CD14-positive monocyte (primary cell): ENCODE results near the gene AASDH. TPM values are rescaled to one million over a fixed set of nuclear protein-coding genes. Genes with fewer than 3 reads are reported as not detected.

ENCODE experiments used
- DNase-seq, 3 donors: peaks; one replicate each; pipeline ENCODE4 v3.0.0-alpha.2; 2011 to 2022
- H2AFZ ChIP-seq: 2 replicates; pipeline ENCODE4 v1.6.0; 2012; ENCODE audit warnings: mild to moderate bottlenecking, low read depth, low read length, inconsistent platforms; ENCODE audit not compliant: insufficient read depth, poor library complexity, severe bottlenecking
- H3K27ac ChIP-seq, 2 donors: 1 replicate in 1 of 2; 2 replicates in 1 of 2; pipeline ENCODE4 v1.5.1; 2012 to 2013; ENCODE audit warnings: low read length in 2 of 2, control low read depth in 1 of 2, inconsistent platforms in 1 of 2, low read depth in 1 of 2, mild to moderate bottlenecking in 1 of 2
- H3K27me3 ChIP-seq, 2 donors: one replicate each; pipeline versions ENCODE4 v1.6.0 to v1.6.1; 2011 to 2013; ENCODE audit warnings: low read length in 2 of 2; ENCODE audit not compliant: control insufficient read depth in 2 of 2, insufficient read depth in 2 of 2
- H3K36me3 ChIP-seq, 2 donors: replicated peaks in 1 of 2; 1 replicate in 1 of 2; 2 replicates in 1 of 2; pipeline versions ENCODE4 v1.5.1 to v1.6.1; 2012 to 2013; ENCODE audit warnings: low read length in 2 of 2, control low read depth in 1 of 2, inconsistent platforms in 1 of 2, mild to moderate bottlenecking in 1 of 2; ENCODE audit not compliant: insufficient read depth in 2 of 2, control insufficient read depth in 1 of 2
- H3K4me1 ChIP-seq, 2 donors: 1 replicate in 1 of 2; 2 replicates in 1 of 2; pipeline versions ENCODE4 v1.5.1 to v1.6.1; 2012 to 2013; ENCODE audit warnings: low read length in 2 of 2, control low read depth in 1 of 2, inconsistent platforms in 1 of 2, mild to moderate bottlenecking in 1 of 2, moderate library complexity in 1 of 2; ENCODE audit not compliant: insufficient read depth in 2 of 2, control insufficient read depth in 1 of 2
- H3K4me2 ChIP-seq: replicated peaks from 2 replicates; pipeline ENCODE3; 2012; ENCODE audit warnings: low read length, moderate library complexity, mild to moderate bottlenecking; ENCODE audit not compliant: poor library complexity, severe bottlenecking; ENCODE audit errors: extremely low read depth
- H3K4me3 ChIP-seq, 3 experiments: fragments of 200-600 bp in 1 of 3; sonication (generic) in 1 of 3; replicated peaks in 1 of 3; 1 replicate in 2 of 3; 2 replicates in 1 of 3; pipeline ENCODE4 v1.5.1; 2011 to 2013; ENCODE audit warnings: low read length in 3 of 3, mild to moderate bottlenecking in 3 of 3, control low read depth in 2 of 3, low read depth in 2 of 3, inconsistent platforms in 1 of 3, moderate library complexity in 1 of 3
- H3K79me2 ChIP-seq: 2 replicates; pipeline ENCODE4 v1.6.0; 2012; ENCODE audit warnings: mild to moderate bottlenecking, control low read depth, inconsistent platforms, low read length, moderate library complexity; ENCODE audit not compliant: insufficient read depth
- H3K9ac ChIP-seq: 2 replicates; pipeline ENCODE4 v1.6.0; 2017; ENCODE audit warnings: low read length, mild to moderate bottlenecking; ENCODE audit not compliant: insufficient read depth, poor library complexity, severe bottlenecking
- H3K9me3 ChIP-seq, 2 donors: replicated peaks in 1 of 2; 1 replicate in 1 of 2; 2 replicates in 1 of 2; pipeline versions ENCODE4 v1.5.1 to v1.6.1; 2012 to 2013; ENCODE audit warnings: low read length in 2 of 2, control low read depth in 1 of 2; ENCODE audit not compliant: control insufficient read depth in 1 of 2, insufficient read depth in 1 of 2
- H4K20me1 ChIP-seq: 2 replicates; pipeline ENCODE4 v1.6.0; 2012; ENCODE audit warnings: mild to moderate bottlenecking, low read length, control low read depth, moderate library complexity; ENCODE audit not compliant: insufficient read depth
- H3K27ac Mint-ChIP-seq, 7 donors: one replicate each; pipeline ENCODE4 v1.8.0; 2020; ENCODE audit warnings: mild to moderate bottlenecking in 7 of 7, mixed read lengths in 7 of 7, moderate library complexity in 6 of 7, inconsistent platforms in 2 of 7
- H3K27me3 Mint-ChIP-seq, 3 donors: one replicate each; pipeline ENCODE4 v1.8.0; 2021 to 2022; ENCODE audit warnings: low read depth in 3 of 3, mild to moderate bottlenecking in 3 of 3, mixed read lengths in 3 of 3, moderate library complexity in 3 of 3, inconsistent platforms in 1 of 3
- H3K36me3 Mint-ChIP-seq, 2 donors: one replicate each; pipeline ENCODE4 v1.8.0; 2020; ENCODE audit warnings: mixed read lengths in 2 of 2, inconsistent platforms in 1 of 2, mild to moderate bottlenecking in 1 of 2
- H3K4me1 Mint-ChIP-seq: one replicate; pipeline ENCODE4 v1.8.0; 2020; ENCODE audit warnings: mild to moderate bottlenecking, mixed read lengths
- H3K4me3 Mint-ChIP-seq, 2 donors: one replicate each; pipeline ENCODE4 v1.8.0; 2020; ENCODE audit warnings: mild to moderate bottlenecking in 2 of 2, mixed read lengths in 2 of 2, moderate library complexity in 1 of 2
- H3K9me3 Mint-ChIP-seq, 7 donors: one replicate each; pipeline ENCODE4 v1.8.0; 2020 to 2022; ENCODE audit warnings: mixed read lengths in 7 of 7, mild to moderate bottlenecking in 6 of 7, moderate library complexity in 6 of 7, inconsistent platforms in 2 of 7
- WGBS: methylation state at CpG from one replicate; pipeline ENCODE4 v1.1.5; 2013; ENCODE audit warnings: missing lambda C conversion rate; ENCODE audit not compliant: insufficient coverage; 5-methylcytosine and 5-hydroxymethylcytosine counted together
- intact Hi-C, 2 donors: fragments of 100-400 bp; cut with micrococcal nuclease; formaldehyde crosslinking; loops; one replicate each; pipeline versions ENCODE4 v1.15.0 to v1.15.1; 2023
- polyA plus RNA-seq, 3 donors: library from polyadenylated mRNA; depleted of rRNA in 1 of 3; unstranded in 2 of 3; stranded (reverse) in 1 of 3; fragments of 300-500 nt in 2 of 3; fragments of >200 nt in 1 of 3; fragmentation: Illumina TruSeq in 2 of 3; gene quantifications; 1 replicate in 2 of 3; 2 replicates in 1 of 3; pipeline ENCODE4 v1.2.3, GENCODE V29; 2012 to 2021
- TF ChIP-seq, protein P1 (sequence below): fragments of 200-600 bp; IDR thresholded peaks from one replicate; pipeline ENCODE4 v1.8.0; 2022; ENCODE audit warnings: antibody characterized with exemption, mild to moderate bottlenecking

Gene AASDH
- polyA plus RNA-seq, 3 donors = 5.9 to 6.9 (median 6.2) TPM

DNA sequence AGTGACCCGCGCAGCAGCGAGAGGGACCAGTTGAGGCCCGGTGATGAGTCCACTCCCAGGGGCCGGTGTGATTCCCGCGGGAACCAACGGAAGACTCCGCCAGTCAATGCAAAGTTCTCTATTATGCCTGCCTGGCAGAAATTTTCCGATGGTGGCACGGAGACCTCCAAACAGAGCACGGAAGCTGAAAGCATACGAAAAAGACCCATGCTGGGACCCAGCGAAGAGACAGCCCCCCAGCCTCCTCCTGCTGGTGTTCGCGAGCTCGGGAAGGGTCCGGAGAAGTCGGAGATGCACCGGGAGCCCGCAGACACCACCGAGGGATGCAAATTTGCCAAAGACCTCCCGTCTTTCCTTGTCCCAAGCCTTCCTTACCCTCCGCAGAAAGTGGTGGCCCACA lies 71.7 kb downstream of the AASDH start:
- H2AFZ ChIP-seq = no peak overlapping the region
- H3K27ac Mint-ChIP-seq = no peak overlapping the region
- H3K4me1 ChIP-seq = no peaks in the 10 kb centered on the region
- intact Hi-C loops = no loop called here
- H3K9me3 ChIP-seq = peaks cover 0 to 23% of the 10 kb centered on the region in 2 donors
- H3K4me3 Mint-ChIP-seq = no peak overlapping the region
- H3K4me2 ChIP-seq = no peak overlapping the region
- H3K79me2 ChIP-seq = no peaks in the 10 kb centered on the region
- 97% methylated on average over 24 of the region's 24 CpGs for WGBS
- DNase-seq = no peak
- no peak overlapping the region for H3K9ac ChIP-seq
- peaks cover 0 to 2% (median 1%) of the 10 kb centered on the region in 3 donors for H3K27me3 Mint-ChIP-seq
- no peaks in the 10 kb centered on the region for H3K27me3 ChIP-seq
- no peak overlapping the region for H3K27ac ChIP-seq
- no peaks in the 10 kb centered on the region for H3K4me1 Mint-ChIP-seq
- peaks cover 21 to 25% (median 23%) of the 10 kb centered on the region in 7 donors for H3K9me3 Mint-ChIP-seq
- no peaks in the 10 kb centered on the region for H4K20me1 ChIP-seq
- H3K4me3 ChIP-seq = no peak overlapping the region
- TF ChIP-seq, protein P1, sequence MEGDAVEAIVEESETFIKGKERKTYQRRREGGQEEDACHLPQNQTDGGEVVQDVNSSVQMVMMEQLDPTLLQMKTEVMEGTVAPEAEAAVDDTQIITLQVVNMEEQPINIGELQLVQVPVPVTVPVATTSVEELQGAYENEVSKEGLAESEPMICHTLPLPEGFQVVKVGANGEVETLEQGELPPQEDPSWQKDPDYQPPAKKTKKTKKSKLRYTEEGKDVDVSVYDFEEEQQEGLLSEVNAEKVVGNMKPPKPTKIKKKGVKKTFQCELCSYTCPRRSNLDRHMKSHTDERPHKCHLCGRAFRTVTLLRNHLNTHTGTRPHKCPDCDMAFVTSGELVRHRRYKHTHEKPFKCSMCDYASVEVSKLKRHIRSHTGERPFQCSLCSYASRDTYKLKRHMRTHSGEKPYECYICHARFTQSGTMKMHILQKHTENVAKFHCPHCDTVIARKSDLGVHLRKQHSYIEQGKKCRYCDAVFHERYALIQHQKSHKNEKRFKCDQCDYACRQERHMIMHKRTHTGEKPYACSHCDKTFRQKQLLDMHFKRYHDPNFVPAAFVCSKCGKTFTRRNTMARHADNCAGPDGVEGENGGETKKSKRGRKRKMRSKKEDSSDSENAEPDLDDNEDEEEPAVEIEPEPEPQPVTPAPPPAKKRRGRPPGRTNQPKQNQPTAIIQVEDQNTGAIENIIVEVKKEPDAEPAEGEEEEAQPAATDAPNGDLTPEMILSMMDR = no peak
- H3K36me3 ChIP-seq = no peaks in the 10 kb centered on the region
- H3K36me3 Mint-ChIP-seq = no peaks in the 10 kb centered on the region

DNA sequence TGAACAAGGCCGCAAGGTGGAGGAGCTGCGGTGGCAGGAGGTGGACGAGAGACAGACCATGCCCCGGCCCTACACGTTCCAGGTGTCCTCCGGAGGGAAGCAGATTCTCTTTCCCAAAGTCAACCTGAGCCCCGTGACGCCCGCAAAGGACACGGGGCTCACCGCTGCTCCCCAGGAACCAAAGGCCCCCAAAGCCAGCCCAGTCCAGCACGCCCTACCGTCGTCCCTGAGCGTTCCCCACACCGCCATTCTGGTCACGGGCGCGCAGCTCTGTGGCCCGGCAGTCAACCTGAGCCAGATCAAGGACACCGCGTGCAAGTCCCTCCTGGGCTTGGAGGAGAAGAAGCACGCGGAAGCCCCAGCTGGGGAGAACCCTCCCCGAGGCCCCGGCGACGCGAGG lies 72.2 kb downstream of the AASDH start:
- no peak for DNase-seq
- intact Hi-C loops = no loop called here
- Mint-ChIP-seq H3K27me3 (peaks cover 0 to 2% (median 1%) of the 10 kb centered on the region in 3 donors), H3K4me3 (no peak overlapping the region), H3K9me3 (peaks cover 21 to 27% (median 23%) of the 10 kb centered on the region in 7 donors), H3K36me3 (no peaks in the 10 kb centered on the region), H3K4me1 (no peaks in the 10 kb centered on the region), H3K27ac (no peak overlapping the region)
- Histone ChIP-seq H3K4me3 (no peak overlapping the region), H3K27me3 (no peaks in the 10 kb centered on the region), H3K79me2 (no peaks in the 10 kb centered on the region), H3K9ac (no peak overlapping the region), H3K36me3 (no peaks in the 10 kb centered on the region), H3K9me3 (peaks cover 0 to 23% of the 10 kb centered on the region in 2 donors), H3K4me1 (no peaks in the 10 kb centered on the region), H3K27ac (no peak overlapping the region), H2AFZ (no peak overlapping the region), H4K20me1 (no peaks in the 10 kb centered on the region), H3K4me2 (no peak overlapping the region)
- 98% methylated on average over 28 of the region's 29 CpGs for WGBS
- TF ChIP-seq, protein P1 = no peak
